WERI-Rb-1 (cell line): ENCODE results near the gene RPUSD4.
"Not testable (repeated sequence)": the region's sequence is repeated elsewhere in the genome, so short reads cannot be mapped to it uniquely, and the experiment has no call there.

Experiments used
- DNase-seq: peaks from one replicate; pipeline ENCODE4 v3.0.0-alpha.2; 2020
- H3K27ac ChIP-seq: fragments of 250-450 bp; sonication (Bioruptor Pico); 2 replicates; pipeline ENCODE4 v1.5.1; 2020; ENCODE audit warnings: mild to moderate bottlenecking, moderate library complexity
- H3K27me3 ChIP-seq: fragments of 250-450 bp; sonication (Bioruptor Pico); 2 replicates; pipeline ENCODE4 v1.5.1; 2021; ENCODE audit warnings: mild to moderate bottlenecking, low read depth, moderate library complexity; ENCODE audit not compliant: insufficient read depth, severe bottlenecking
- H3K36me3 ChIP-seq: fragments of 250-450 bp; sonication (Bioruptor Pico); 2 replicates; pipeline ENCODE4 v1.5.1; 2020; ENCODE audit warnings: mild to moderate bottlenecking, moderate library complexity
- H3K4me3 ChIP-seq: 2 replicates; pipeline ENCODE4 v1.5.1; 2011; ENCODE audit warnings: low read depth, mild to moderate bottlenecking, control low read depth, low read length
- H3K9me3 ChIP-seq: fragments of 250-450 bp; sonication (Bioruptor Pico); 2 replicates; pipeline ENCODE4 v1.5.1; 2021; ENCODE audit warnings: mild to moderate bottlenecking, moderate library complexity; ENCODE audit not compliant: severe bottlenecking
- TF ChIP-seq, protein P1 (sequence below): IDR thresholded peaks from 2 replicates; pipeline ENCODE4 v1.5.1; 2011; ENCODE audit warnings: low read depth, mild to moderate bottlenecking, control low read depth, inconsistent platforms, low read length

RPUSD4 gene, protein sequence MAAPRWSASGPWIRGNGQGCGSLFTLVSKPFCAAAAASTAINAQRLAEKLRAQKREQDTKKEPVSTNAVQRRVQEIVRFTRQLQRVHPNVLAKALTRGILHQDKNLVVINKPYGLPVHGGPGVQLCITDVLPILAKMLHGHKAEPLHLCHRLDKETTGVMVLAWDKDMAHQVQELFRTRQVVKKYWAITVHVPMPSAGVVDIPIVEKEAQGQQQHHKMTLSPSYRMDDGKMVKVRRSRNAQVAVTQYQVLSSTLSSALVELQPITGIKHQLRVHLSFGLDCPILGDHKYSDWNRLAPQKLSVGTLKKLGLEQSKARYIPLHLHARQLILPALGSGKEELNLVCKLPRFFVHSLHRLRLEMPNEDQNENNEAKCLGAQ

GRCh38 chr11:126211236-126212088 is at the start of gene RPUSD4, which contains the start of gene FAM118B:
Gene RPUSD4 (minus strand): TSS chr11:126211650. CDS start chr11:126211638, 12 bp downstream.
Gene FAM118B (plus strand): TSS chr11:126211782. CDS start chr11:126235002, 23,220 bp downstream.
- Histone ChIP-seq H3K27me3 (no peaks in the 10 kb centered on the region), H3K4me3 (peak within 1 kb of the TSS; percentile 84)

GRCh38 chr11:126257764-126258163 is 46.3 kb upstream of the RPUSD4 start:
- peaks cover 53% of the 10 kb centered on the region for H3K36me3 ChIP-seq

More at GRCh38 chr11:126211236-126212088, at the start of gene RPUSD4, which contains the start of gene FAM118B:
- Histone ChIP-seq H3K9me3 (no peaks in the 10 kb centered on the region), H3K36me3 (peaks cover 26% of the 10 kb centered on the region), H3K27ac (peak within 1 kb of the TSS; percentile 88)
- DNase-seq: peak; percentile 98
- TF ChIP-seq, protein P1, sequence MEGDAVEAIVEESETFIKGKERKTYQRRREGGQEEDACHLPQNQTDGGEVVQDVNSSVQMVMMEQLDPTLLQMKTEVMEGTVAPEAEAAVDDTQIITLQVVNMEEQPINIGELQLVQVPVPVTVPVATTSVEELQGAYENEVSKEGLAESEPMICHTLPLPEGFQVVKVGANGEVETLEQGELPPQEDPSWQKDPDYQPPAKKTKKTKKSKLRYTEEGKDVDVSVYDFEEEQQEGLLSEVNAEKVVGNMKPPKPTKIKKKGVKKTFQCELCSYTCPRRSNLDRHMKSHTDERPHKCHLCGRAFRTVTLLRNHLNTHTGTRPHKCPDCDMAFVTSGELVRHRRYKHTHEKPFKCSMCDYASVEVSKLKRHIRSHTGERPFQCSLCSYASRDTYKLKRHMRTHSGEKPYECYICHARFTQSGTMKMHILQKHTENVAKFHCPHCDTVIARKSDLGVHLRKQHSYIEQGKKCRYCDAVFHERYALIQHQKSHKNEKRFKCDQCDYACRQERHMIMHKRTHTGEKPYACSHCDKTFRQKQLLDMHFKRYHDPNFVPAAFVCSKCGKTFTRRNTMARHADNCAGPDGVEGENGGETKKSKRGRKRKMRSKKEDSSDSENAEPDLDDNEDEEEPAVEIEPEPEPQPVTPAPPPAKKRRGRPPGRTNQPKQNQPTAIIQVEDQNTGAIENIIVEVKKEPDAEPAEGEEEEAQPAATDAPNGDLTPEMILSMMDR: no peak

DNA sequence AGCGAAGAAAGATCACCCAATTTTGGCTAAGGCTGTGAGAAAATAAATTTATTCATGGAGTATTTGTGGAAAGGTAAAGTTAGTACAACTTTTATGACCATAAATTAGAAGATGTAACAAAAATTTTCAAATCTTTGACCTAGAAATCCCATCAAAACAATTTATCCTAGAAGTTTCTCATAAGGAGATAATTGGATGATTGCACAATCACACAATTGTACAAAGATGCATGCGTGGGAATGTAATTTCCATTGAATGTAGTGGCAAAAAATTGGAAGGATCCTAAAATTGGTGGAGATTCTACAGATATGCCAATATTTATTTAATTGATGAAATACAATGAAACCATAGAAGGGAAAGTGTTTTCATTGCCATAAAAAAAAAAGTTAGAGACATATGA is 45.7 kb upstream of the RPUSD4 start:
- H3K36me3 ChIP-seq: peaks cover 50% of the 10 kb centered on the region
- TF ChIP-seq, protein P1: no peak

More at GRCh38 chr11:126257764-126258163, 46.3 kb upstream of the RPUSD4 start:
- Histone ChIP-seq H3K9me3 (no peaks in the 10 kb centered on the region), H3K27me3 (no peaks in the 10 kb centered on the region), H3K4me3 (no peak overlapping the region), H3K27ac (no peak overlapping the region)
- TF ChIP-seq, protein P1: no peak
- DNase-seq: no peak

GRCh38 chr11:126256216-126256615 is 44.8 kb upstream of the RPUSD4 start:
- Histone ChIP-seq H3K9me3 (no peaks in the 10 kb centered on the region), H3K27ac (no peak overlapping the region), H3K36me3 (peaks cover 44% of the 10 kb centered on the region), H3K4me3 (no peak overlapping the region), H3K27me3 (no peaks in the 10 kb centered on the region)
- TF ChIP-seq, protein P1: no peak
- DNase-seq: no peak

More for the DNA sequence above, 45.7 kb upstream of the RPUSD4 start:
- Histone ChIP-seq H3K9me3 (no peaks in the 10 kb centered on the region), H3K27me3 (no peaks in the 10 kb centered on the region), H3K27ac (no peak overlapping the region), H3K4me3 (no peak overlapping the region)
- no peak for DNase-seq

DNA sequence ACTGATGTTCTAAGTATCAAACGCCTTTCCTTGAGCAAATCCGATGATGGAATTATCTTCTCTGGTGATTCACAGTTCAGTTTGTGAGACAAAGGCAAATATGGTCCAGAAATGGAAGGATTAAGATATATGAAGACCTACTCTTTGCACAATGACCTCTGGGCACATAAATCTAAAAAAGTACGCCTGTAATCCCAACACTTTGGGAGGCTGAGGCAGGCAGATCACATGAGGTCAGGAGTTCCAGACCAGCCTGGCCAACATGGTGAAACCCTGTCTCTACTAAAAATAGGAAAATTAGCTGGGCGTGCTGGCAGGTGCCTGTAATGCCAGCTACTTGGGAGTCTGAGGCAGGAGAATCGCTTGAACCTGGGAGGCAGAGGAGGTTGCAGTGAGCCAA is 44.1 kb upstream of the RPUSD4 start:
- H3K27ac ChIP-seq, H3K27me3 ChIP-seq, H3K4me3 ChIP-seq, DNase-seq, H3K9me3 ChIP-seq: not testable (repeated sequence)
- peaks cover 45% of the 10 kb centered on the region for H3K36me3 ChIP-seq

DNA sequence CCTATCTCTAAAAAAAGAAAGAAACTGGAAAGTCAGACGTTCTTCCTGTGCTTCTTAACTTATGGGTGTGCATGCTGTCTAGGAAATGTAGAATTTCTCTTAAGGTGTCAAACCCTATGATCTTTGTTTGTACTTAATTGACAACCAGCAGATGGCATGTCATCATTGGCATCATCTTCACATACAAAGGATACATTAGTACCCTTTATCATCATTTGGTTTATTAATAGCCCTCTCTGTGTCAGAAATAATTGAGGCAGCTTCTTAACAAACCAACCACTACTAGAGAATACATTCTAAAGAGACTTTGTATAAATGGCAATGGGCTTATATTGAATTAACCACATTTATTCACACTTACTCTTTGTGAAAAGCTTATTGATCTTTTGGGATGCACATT is 43.4 kb upstream of the RPUSD4 start:
- Histone ChIP-seq H3K4me3 (no peak overlapping the region), H3K36me3 (peaks cover 46% of the 10 kb centered on the region), H3K27me3 (no peaks in the 10 kb centered on the region), H3K9me3 (no peaks in the 10 kb centered on the region), H3K27ac (no peak overlapping the region)
- no peak for DNase-seq
- TF ChIP-seq, protein P1: no peak
